ENCODE measurements around the gene SYT6.

SYT6 gene

GRCh38 chr1:114153261-114154145 lies at the start of gene SYT6:
Gene SYT6 (minus strand): TSS chr1:114153869. CDS start chr1:114153772, 97 bp downstream.
- Histone ChIP-seq H3K4me1 (no peaks in the 10 kb centered on the region), H3K4me2 (ENCODE audit: low read length) (peak within 1 kb of the TSS; percentile 70), H2AFZ (no peak within 1 kb of the TSS), H3K27ac (no peak within 1 kb of the TSS), H3K9me3 (ENCODE audit: control insufficient read depth, low read length) (no peaks in the 10 kb centered on the region), H3K4me3 (ENCODE audit: low read depth, low read length) (no peak within 1 kb of the TSS), H3K27me3 (ENCODE audit: control insufficient read depth, insufficient read depth, low read length) (peaks cover 15% of the 10 kb centered on the region), H3K79me2 (no peaks in the 10 kb centered on the region), H3K9ac (no peak within 1 kb of the TSS), H3K36me3 (ENCODE audit: control insufficient read depth, insufficient read depth, low read length) (no peaks in the 10 kb centered on the region)
- TF ChIP-seq CTCF (IDR thresholded peaks at IDR 0.05): no peak

GRCh38 chr1:114201486-114201885 lies 47.8 kb upstream of the SYT6 start:
- H3K9ac ChIP-seq: no peak overlapping the region
- H3K79me2 ChIP-seq: no peaks in the 10 kb centered on the region
- no peak overlapping the region for H2AFZ ChIP-seq
- H3K4me3 ChIP-seq (ENCODE audit: low read depth, low read length): no peak overlapping the region
- H3K4me2 ChIP-seq (ENCODE audit: low read length): no peak overlapping the region
- H3K4me1 ChIP-seq: no peaks in the 10 kb centered on the region
- H3K36me3 ChIP-seq (ENCODE audit: control insufficient read depth, insufficient read depth, low read length): no peaks in the 10 kb centered on the region
- no peaks in the 10 kb centered on the region for H3K9me3 ChIP-seq (ENCODE audit: control insufficient read depth, low read length)
- no peaks in the 10 kb centered on the region for H3K27me3 ChIP-seq (ENCODE audit: control insufficient read depth, insufficient read depth, low read length)
- no peak for TF ChIP-seq CTCF (IDR thresholded peaks at IDR 0.05)
- no peak overlapping the region for H3K27ac ChIP-seq

- no peaks in the 10 kb centered on the region for H3K27me3 ChIP-seq (ENCODE audit: control insufficient read depth, insufficient read depth, low read length)
Measured at GRCh38 chr1:114199017-114199594, 45.4 kb upstream of the SYT6 start.

GRCh38 chr1:114196992-114197907 lies 43.6 kb upstream of the SYT6 start:
- no peak overlapping the region for H2AFZ ChIP-seq
- no peaks in the 10 kb centered on the region for H3K36me3 ChIP-seq (ENCODE audit: control insufficient read depth, insufficient read depth, low read length)
- no peak for TF ChIP-seq CTCF (IDR thresholded peaks at IDR 0.05)
- no peak overlapping the region for H3K27ac ChIP-seq
- H3K9ac ChIP-seq: no peak overlapping the region
- H3K9me3 ChIP-seq (ENCODE audit: control insufficient read depth, low read length): peaks cover 5% of the 10 kb centered on the region
- H3K79me2 ChIP-seq: no peaks in the 10 kb centered on the region
- no peaks in the 10 kb centered on the region for H3K4me1 ChIP-seq
- H3K27me3 ChIP-seq (ENCODE audit: control insufficient read depth, insufficient read depth, low read length): no peaks in the 10 kb centered on the region
- H3K4me3 ChIP-seq (ENCODE audit: low read depth, low read length): no peak overlapping the region
- H3K4me2 ChIP-seq (ENCODE audit: low read length): no peak overlapping the region

More at GRCh38 chr1:114199017-114199594, 45.4 kb upstream of the SYT6 start:
- Histone ChIP-seq H3K9me3 (ENCODE audit: control insufficient read depth, low read length) (peaks cover 1% of the 10 kb centered on the region), H3K27ac (no peak overlapping the region), H3K79me2 (no peaks in the 10 kb centered on the region), H3K9ac (no peak overlapping the region), H3K4me2 (ENCODE audit: low read length) (no peak overlapping the region), H3K4me1 (no peaks in the 10 kb centered on the region), H3K36me3 (ENCODE audit: control insufficient read depth, insufficient read depth, low read length) (no peaks in the 10 kb centered on the region), H2AFZ (no peak overlapping the region), H3K4me3 (ENCODE audit: low read depth, low read length) (no peak overlapping the region)
- no peak for TF ChIP-seq CTCF (IDR thresholded peaks at IDR 0.05)

All from parathyroid adenoma (tissue), 2 donors.